HUES64 (cell line): ENCODE measurements around the gene GTF2H4.

Experiments used
- H3K27ac ChIP-seq: 2 replicates; pipeline ENCODE4 v1.7.0; 2013; ENCODE audit warnings: low read depth, low read length, inconsistent platforms
- H3K27me3 ChIP-seq: 2 replicates; pipeline ENCODE4 v1.6.1; 2013; ENCODE audit warnings: mild to moderate bottlenecking, low read length; ENCODE audit not compliant: insufficient read depth
- H3K36me3 ChIP-seq: 2 replicates; pipeline ENCODE4 v1.6.1; 2013; ENCODE audit warnings: mild to moderate bottlenecking, low read length; ENCODE audit not compliant: insufficient read depth
- H3K4me1 ChIP-seq: 2 replicates; pipeline ENCODE4 v1.6.1; 2013; ENCODE audit warnings: mild to moderate bottlenecking, low read length, moderate library complexity; ENCODE audit not compliant: insufficient read depth
- H3K4me3 ChIP-seq: 2 replicates; pipeline ENCODE4 v1.5.1; 2013; ENCODE audit warnings: mild to moderate bottlenecking, low read length, moderate library complexity
- H3K9ac ChIP-seq: 2 replicates; pipeline ENCODE4 v1.6.1; 2013; ENCODE audit warnings: mild to moderate bottlenecking, low read depth, low read length
- H3K9me3 ChIP-seq: 2 replicates; pipeline ENCODE4 v1.6.1; 2013; ENCODE audit warnings: low read depth, low read length; ENCODE audit not compliant: insufficient read depth
- WGBS: fragments of 150-250, 120-280 bp; methylation state at CpG from one replicate; pipeline ENCODE4 v1.1.7; 2013; ENCODE audit warnings: missing lambda C conversion rate; 5-methylcytosine and 5-hydroxymethylcytosine counted together

The GTF2H4 gene

DNA sequence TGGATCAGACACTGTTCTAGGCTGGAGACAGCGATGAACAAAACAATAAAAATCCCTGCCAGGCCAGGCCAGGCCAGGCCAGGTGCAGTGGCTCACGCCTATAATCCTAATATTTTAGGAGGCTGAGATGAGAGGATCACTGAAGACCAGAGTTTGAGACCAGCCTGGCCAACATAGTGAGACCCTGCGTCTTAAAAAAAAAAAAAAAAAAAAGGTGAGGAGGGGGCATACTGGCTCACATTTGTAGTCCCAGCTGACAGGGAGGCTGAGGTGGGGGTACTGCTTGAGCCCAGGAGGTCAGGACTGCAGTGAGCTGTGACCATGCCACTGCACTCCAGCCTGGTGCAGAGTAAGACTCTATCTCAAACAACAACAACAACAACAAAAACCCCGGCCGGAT is 37.3 kb downstream of the GTF2H4 start:
- no peaks in the 10 kb centered on the region for H3K36me3 ChIP-seq
- 97% methylated on average over 3 of the region's 5 CpGs for WGBS
- no peaks in the 10 kb centered on the region for H3K9me3 ChIP-seq
- H3K4me3 ChIP-seq, result no peak overlapping the region
- no peaks in the 10 kb centered on the region for H3K27me3 ChIP-seq
- no peak overlapping the region for H3K9ac ChIP-seq
- H3K4me1 ChIP-seq, result peaks cover 8% of the 10 kb centered on the region
- H3K27ac ChIP-seq, result no peak overlapping the region

DNA sequence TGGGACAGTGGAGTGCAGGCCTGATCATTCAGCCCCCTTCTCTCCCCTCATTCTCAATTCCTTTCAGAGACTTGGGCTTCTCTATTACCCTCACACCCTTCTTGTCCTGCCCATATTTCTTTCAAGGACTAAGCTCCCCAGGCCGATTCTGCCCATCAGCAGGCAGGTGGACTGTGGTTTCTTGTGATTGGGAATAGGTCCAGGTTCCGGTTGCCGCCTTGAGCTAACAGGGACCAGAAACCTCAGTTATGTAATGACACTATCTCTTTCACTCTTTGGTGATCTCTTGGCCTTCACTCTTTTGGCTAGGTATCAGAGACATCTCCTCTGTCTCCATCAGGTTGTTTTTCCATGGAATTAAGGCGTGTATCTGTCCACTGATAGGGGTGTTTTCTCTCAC is 39.2 kb downstream of the GTF2H4 start:
- 92% methylated on average over 4 of the region's 4 CpGs for WGBS
- H3K27me3 ChIP-seq, result no peaks in the 10 kb centered on the region
- H3K4me3 ChIP-seq, result no peak overlapping the region
- H3K9me3 ChIP-seq, result 0 out of 2 replicates have a peak, but pooled peaks cover 3% of the 10 kb centered on the region
- H3K9ac ChIP-seq, result no peak overlapping the region
- no peaks in the 10 kb centered on the region for H3K36me3 ChIP-seq
- H3K4me1 ChIP-seq, result peaks cover 3% of the 10 kb centered on the region
- no peak overlapping the region for H3K27ac ChIP-seq

DNA sequence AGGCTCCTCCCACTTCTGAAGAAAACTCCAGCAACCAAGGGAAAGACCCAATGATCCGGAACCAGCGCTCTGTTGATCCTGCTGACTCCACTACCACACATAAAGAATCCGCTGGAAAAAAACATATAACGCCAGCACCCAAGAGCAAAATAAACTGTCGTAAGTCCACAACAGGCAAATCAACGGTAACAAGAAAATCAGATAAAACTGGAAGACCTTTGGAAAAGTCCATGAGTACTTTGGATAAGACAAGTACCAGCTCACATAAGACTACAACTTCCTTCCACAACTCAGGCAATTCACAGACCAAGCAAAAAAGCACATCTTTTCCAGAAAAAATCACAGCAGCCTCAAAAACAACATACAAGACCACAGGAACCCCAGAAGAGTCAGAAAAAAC is 40.8 kb downstream of the GTF2H4 start:
- H3K4me1 ChIP-seq, result no peaks in the 10 kb centered on the region
- 97% methylated on average over 6 of the region's 6 CpGs for WGBS
- 0 out of 2 replicates have a peak, but pooled peaks cover 3% of the 10 kb centered on the region for H3K9me3 ChIP-seq
- H3K9ac ChIP-seq, result no peak overlapping the region
- 0 out of 2 replicates have a peak, but pooled peaks cover 3% of the 10 kb centered on the region for H3K27me3 ChIP-seq
- H3K36me3 ChIP-seq, result no peaks in the 10 kb centered on the region
- no peak overlapping the region for H3K27ac ChIP-seq
- no peak overlapping the region for H3K4me3 ChIP-seq

DNA sequence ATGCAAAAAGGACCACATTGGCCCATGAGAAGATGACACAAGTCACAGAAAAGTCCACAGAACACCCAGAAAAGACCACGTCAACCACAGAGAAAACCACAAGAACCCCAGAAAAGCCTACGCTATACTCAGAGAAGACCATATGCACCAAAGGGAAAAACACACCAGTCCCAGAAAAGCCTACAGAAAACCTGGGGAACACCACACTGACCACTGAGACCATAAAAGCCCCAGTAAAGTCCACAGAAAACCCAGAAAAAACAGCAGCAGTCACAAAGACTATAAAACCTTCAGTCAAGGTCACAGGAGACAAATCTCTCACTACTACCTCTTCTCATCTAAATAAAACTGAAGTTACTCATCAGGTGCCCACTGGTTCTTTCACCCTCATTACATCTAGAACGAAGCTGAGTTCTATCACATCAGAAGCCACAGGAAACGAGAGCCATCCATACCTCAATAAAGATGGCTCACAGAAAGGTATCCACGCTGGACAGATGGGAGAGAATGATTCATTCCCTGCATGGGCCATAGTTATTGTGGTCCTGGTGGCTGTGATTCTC is 44.0 kb downstream of the GTF2H4 start:
- Histone ChIP-seq H3K9ac (no peak overlapping the region), H3K4me3 (no peak overlapping the region), H3K36me3 (no peaks in the 10 kb centered on the region), H3K4me1 (peaks cover 14% of the 10 kb centered on the region), H3K27me3 (peaks cover 32% of the 10 kb centered on the region), H3K9me3 (0 out of 2 replicates have a peak, but pooled peaks cover 3% of the 10 kb centered on the region), H3K27ac (no peak overlapping the region)
- 92% methylated on average over 5 of the region's 5 CpGs for WGBS

DNA sequence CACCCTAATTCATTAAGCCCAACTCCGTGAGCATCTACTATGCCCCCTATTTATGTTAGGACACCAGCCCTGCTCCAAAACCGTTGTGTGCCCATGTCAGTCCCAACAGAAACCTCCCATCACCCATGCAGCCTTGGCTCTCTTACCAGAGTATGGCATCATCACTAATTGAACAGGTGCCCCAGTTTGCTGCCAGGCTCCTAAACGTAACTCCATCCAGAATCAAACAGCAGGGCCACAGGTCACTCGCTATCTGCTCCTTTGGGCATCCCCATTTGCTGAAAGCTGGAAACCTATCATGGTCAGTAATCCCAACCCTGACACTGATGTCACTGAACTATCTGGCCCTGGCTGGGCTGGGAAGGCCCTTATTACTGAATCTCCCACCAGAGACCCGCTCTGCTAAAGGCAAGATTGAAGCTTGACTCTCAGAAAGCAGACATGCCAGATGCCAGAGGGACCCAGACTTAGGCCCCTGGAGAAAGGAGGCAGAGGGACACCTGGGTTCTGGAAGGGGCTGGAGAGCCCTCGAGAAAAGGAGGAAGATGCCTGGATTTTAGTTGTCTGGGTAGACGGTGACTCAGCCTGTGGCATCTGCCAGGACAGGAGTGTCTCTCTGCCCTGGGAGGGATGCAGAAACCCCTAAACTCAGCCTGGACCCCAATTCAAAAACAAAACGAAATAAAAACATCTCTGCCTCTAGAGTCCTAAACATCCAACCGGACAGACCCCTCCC is 46.8 kb downstream of the GTF2H4 start:
- peaks cover 35% of the 10 kb centered on the region for H3K27me3 ChIP-seq
- H3K4me3 ChIP-seq, result peak overlapping the region; percentile 69
- peaks cover 14% of the 10 kb centered on the region for H3K4me1 ChIP-seq
- 0 out of 2 replicates have a peak, but pooled peaks cover 3% of the 10 kb centered on the region for H3K9me3 ChIP-seq
- 64% methylated on average over 9 of the region's 9 CpGs for WGBS
- H3K9ac ChIP-seq, result peak overlapping the region; percentile 64
- no peaks in the 10 kb centered on the region for H3K36me3 ChIP-seq
- H3K27ac ChIP-seq, result no peak overlapping the region

DNA sequence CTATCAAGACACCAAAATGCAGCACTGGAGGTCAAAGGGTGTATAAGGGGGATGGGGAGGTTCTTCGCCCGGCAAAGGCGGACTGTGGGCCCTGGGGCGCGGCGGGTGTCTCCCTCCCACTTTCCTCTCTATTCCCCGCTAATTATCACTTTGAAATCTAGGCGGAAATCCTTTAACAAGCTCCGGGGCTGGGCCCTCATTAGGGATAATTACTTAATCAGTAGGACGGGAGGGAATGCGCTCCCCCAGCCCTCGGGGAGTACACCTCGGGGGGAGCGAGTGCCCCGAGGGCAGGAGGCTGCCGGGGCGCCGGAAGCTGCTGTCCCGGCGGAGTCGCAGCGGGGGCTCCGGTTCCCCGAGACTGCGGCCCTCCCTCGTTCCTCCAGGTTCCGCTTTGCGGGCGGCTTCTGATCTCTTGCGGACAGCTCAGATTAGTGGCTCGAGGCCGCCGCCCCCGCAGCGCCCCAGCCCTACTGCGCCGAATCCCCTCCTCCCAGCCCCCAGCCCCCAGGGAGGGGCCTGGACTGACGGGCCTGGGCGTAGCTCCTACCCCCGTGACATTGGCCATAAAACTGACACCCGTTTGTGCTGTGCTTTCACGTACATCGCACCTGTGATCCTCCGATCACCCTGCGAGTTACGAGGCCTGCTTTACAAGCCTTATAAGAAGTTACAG is 47.5 kb downstream of the GTF2H4 start:
- Histone ChIP-seq H3K4me1 (peaks cover 14% of the 10 kb centered on the region), H3K27ac (no peak overlapping the region), H3K9me3 (0 out of 2 replicates have a peak, but pooled peaks cover 3% of the 10 kb centered on the region), H3K9ac (peak overlapping the region; percentile 64), H3K27me3 (peaks cover 35% of the 10 kb centered on the region), H3K36me3 (no peaks in the 10 kb centered on the region), H3K4me3 (peak overlapping the region; percentile 69)
- WGBS, result 3% methylated on average over 43 of the region's 46 CpGs

DNA sequence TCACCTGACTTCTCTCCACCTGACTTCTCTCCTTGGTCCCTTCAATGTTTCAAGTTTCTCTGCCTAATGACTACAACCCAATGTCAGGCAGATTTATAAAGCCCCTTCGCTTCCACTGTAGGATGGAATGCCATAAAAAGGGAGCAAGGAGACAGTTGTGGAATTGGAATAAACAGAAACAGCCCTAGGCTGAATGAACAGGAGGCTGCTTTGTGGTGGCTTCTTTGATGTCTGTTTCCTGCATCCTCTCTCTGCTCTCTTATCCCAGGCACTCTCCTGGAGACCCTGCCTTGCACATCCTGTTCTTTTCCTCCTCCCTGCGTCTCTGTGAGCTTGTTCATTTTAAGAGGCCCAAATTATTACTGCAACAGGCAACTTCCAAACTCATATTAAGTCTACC is 49.7 kb downstream of the GTF2H4 start:
- H3K9me3 ChIP-seq, result no peaks in the 10 kb centered on the region
- no peak overlapping the region for H3K4me3 ChIP-seq
- H3K27me3 ChIP-seq, result peaks cover 35% of the 10 kb centered on the region

DNA sequence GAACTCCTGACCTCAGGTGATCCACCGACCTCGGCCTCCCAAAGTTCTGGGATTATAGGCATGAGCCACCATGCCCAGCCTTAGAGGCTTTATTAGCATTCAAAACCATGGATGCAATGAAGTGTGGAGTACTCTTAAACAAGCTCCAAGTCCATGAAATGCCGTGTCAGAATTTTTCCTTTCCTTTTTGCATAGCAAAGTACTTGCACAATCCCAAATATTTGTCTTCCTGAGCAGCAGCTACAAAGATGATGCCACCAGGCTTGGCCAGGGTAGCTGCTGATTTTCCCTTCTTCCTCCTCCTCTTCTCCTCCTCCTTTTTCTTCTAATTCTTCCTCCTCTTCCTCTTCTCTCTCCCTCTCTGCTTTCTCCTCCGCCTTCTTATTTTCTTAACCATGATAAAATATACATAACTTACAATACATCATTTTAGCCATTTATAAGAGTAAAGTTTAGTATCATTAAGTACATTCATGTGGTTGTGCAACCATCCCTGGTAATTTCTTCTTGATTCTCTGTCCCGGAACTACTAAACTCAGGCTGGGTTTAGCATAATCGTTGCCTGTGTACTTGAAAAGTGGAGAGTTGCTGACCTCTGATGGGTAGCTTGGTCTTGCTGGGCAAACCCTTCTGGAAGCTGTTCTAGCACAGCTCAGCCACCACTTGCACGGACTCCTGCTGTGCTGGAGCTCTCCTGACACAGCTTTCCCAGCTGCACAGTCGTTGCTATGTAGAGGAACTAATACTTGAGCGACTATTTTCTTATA is 53.1 kb downstream of the GTF2H4 start:
- H3K9me3 ChIP-seq, result no peaks in the 10 kb centered on the region
- peaks cover 12% of the 10 kb centered on the region for H3K27me3 ChIP-seq
- no peak overlapping the region for H3K9ac ChIP-seq
- no peaks in the 10 kb centered on the region for H3K36me3 ChIP-seq
- no peak overlapping the region for H3K4me3 ChIP-seq
- 93% methylated on average over 8 of the region's 9 CpGs for WGBS
- peaks cover 3% of the 10 kb centered on the region; the same call in 1 of the 2 replicates for H3K4me1 ChIP-seq
- H3K27ac ChIP-seq, result no peak overlapping the region

More for the DNA sequence above, 49.7 kb downstream of the GTF2H4 start:
- 70% methylated on average over 2 of the region's 2 CpGs for WGBS
- no peaks in the 10 kb centered on the region for H3K36me3 ChIP-seq
- no peak overlapping the region for H3K27ac ChIP-seq
- no peak overlapping the region for H3K9ac ChIP-seq
- peaks cover 14% of the 10 kb centered on the region for H3K4me1 ChIP-seq

DNA sequence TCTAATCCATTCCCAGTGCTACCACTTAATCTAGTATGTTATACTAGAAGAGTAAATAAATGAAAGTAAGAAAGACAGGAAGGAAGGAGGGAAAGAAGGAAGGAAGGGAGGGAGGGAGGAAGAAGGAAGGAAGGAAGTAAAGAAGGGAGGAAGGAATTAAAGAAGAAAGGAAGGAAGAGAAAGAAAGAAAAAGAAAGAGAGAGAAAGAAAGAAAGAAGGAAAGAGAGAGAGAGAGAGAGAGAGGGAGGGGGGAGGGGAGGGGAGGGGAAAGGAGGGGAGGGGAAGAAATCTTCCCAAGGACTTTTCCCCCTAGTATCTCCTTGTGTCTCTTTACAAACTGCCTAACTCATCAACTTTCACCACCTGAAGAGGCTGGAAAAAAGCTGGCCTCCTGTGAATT is 54.7 kb downstream of the GTF2H4 start:
- Histone ChIP-seq H3K27me3 (no peaks in the 10 kb centered on the region), H3K27ac (no peak overlapping the region), H3K36me3 (no peaks in the 10 kb centered on the region), H3K4me1 (no peaks in the 10 kb centered on the region; the same call in 1 of the 2 replicates), H3K9ac (no peak overlapping the region), H3K9me3 (no peaks in the 10 kb centered on the region), H3K4me3 (no peak overlapping the region)

DNA sequence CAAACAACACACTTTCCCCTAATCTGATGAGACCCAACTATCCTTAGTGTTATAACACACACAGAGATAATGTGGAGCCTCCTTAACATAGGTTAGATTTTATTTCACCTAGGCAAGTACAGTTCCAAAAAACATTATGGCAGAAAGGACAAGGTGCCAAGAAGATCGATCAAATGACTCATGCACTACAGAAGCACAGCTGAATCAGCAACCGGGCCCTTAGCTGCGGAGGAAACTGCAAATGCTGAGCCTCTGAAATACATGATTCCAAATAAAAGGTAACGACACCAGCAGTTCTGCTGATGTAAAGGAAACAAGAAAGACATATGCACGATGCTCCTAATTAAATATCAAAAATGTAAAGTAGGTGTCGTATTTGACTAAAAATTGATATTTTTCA is 55.6 kb downstream of the GTF2H4 start:
- Histone ChIP-seq H3K4me3 (no peak overlapping the region), H3K36me3 (no peaks in the 10 kb centered on the region), H3K9ac (no peak overlapping the region), H3K4me1 (no peaks in the 10 kb centered on the region), H3K27ac (no peak overlapping the region), H3K27me3 (no peaks in the 10 kb centered on the region), H3K9me3 (no peaks in the 10 kb centered on the region)
- 94% methylated on average over 6 of the region's 6 CpGs for WGBS
